Measurements from ENCODE around the gene STAC3. TPM values are rescaled to one million over a fixed set of nuclear protein-coding genes. Genes with fewer than 3 reads are reported as not detected.

Gene STAC3
- total RNA-seq, 1 experiment from 2014 or later, result 2.8 TPM

DNA sequence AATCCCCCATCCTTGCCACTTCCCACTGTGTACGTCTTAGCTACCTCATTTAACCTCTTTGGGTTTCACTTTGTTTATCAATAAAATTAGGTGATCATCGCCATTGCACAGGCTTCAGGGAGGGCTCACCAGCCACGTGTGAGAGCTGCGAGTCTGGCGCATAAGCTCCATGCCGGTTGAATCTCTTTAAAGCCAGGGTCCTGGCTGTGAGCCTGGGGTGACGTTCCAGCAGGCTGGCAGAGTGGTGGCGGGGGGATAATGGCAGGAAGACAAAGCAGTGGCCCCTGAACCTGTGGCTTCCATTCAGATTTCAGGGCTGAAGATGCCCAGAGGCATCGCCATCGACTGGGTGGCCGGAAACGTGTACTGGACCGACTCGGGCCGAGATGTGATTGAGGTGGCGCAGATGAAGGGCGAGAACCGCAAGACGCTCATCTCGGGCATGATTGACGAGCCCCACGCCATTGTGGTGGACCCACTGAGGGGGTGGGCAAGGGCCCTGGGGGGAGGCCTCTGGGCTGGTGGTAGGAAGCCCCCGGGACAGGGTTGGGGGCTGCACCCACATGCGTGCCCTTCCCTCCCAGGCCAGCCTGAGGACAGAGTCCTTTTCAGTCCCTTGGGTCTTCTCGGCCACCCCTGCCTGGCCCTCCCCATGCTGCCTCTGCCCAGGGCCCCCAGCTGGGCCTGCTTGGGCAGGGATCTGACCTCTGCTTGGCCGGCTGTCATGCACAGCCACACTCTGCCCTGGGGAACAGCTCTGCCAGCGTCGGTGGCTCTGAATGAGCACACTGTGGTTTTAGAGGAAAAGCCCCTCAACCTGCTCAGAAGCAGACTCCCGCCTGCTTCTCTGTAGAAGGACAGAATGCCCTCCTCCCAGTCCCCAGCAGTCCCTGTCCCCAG is 43.0 kb downstream of the STAC3 start:
- TF ChIP-seq CTCF (conservative IDR thresholded peaks at IDR 0.05), result no peak
- no peak overlapping the region for H3T11ph ChIP-seq (ENCODE audit: low read length)
- H4K8ac ChIP-seq (replicated peaks; ENCODE audit: insufficient read length, low read depth, low read length), result no peak overlapping the region
- no CpG with 5 or more reads among the region's 29 CpGs for WGBS (ENCODE audit: extremely low coverage, insufficient read length, low lambda C conversion rate)
- H2BK120ac ChIP-seq (ENCODE audit: low read depth, low read length, poor library complexity, severe bottlenecking), result no peak overlapping the region
- no peaks in the 10 kb centered on the region for H3K79me1 ChIP-seq (ENCODE audit: insufficient read depth, low read depth, low read length, poor library complexity, severe bottlenecking)
- H3K14ac ChIP-seq (ENCODE audit: insufficient read depth, low read length), result no peak overlapping the region
- H3K27me3 ChIP-seq (ENCODE audit: insufficient read depth, low read length), result no peaks in the 10 kb centered on the region
- Mint-ChIP-seq H3K27me3 (ENCODE audit: low read depth) (no peaks in the 10 kb centered on the region), H3K27ac (peak overlapping the region in 2 of 3 experiments; percentile 15 to 85; a peak in 1 of 7 replicates), H3K36me3 (ENCODE audit: insufficient read depth in 1 of 3, low read depth in 3 of 3) (peaks cover 40 to 80% (median 77%) of the 10 kb centered on the region in 3 experiments), H3K9me3 (no peaks in the 10 kb centered on the region), H3K4me3 (no peak overlapping the region), H3K4me1 (peaks cover 2 to 3% of the 10 kb centered on the region in 2 experiments; a peak in 2 of 4 replicates)
- H3K4me2 ChIP-seq (ENCODE audit: insufficient read depth, insufficient read length, low read length), result no peak overlapping the region
- H2BK5ac ChIP-seq (ENCODE audit: insufficient read length, low read length), result no peak overlapping the region
- H3K23ac ChIP-seq (ENCODE audit: insufficient read length, low read depth, low read length), result no peak overlapping the region
- no peaks in the 10 kb centered on the region for H3K4me1 ChIP-seq (ENCODE audit: insufficient read depth, low read length)
- H4K91ac ChIP-seq (ENCODE audit: insufficient read length, low read depth, low read length), result no peak overlapping the region
- no peak overlapping the region for H3K27ac ChIP-seq (ENCODE audit: insufficient read length, low read depth, low read length)
- H2AK5ac ChIP-seq (ENCODE audit: insufficient read length, low read length), result no peak overlapping the region
- DNase-seq, result no peak
- no peaks in the 10 kb centered on the region for H3K9me3 ChIP-seq (ENCODE audit: control insufficient read depth, low read depth, low read length)
- H2BK12ac ChIP-seq (ENCODE audit: insufficient read length, low read depth, low read length), result no peak overlapping the region
- H3K18ac ChIP-seq (ENCODE audit: insufficient read length, low read depth, low read length), result no peak overlapping the region
- H3K79me2 ChIP-seq (ENCODE audit: insufficient read depth, low read length), result no peaks in the 10 kb centered on the region
- H3K56ac ChIP-seq (ENCODE audit: insufficient read length, low read depth, low read length), result no peak overlapping the region
- no peaks in the 10 kb centered on the region for H3K23me2 ChIP-seq (ENCODE audit: insufficient read length, low read depth, low read length, poor library complexity, severe bottlenecking)
- no peak overlapping the region for H2AFZ ChIP-seq (ENCODE audit: low read length)
- H2BK15ac ChIP-seq (ENCODE audit: low read depth, low read length), result no peak overlapping the region
- no peak overlapping the region for H4K5ac ChIP-seq (ENCODE audit: insufficient read length, low read depth, low read length)
- H2BK20ac ChIP-seq (ENCODE audit: low read depth, low read length, poor library complexity, severe bottlenecking), result no peak overlapping the region
- no peak overlapping the region for H3K9ac ChIP-seq (ENCODE audit: extremely low read depth, insufficient read length, low read length)
- H3K4ac ChIP-seq (ENCODE audit: low read depth, low read length), result no peak overlapping the region
- no peaks in the 10 kb centered on the region for H4K20me1 ChIP-seq (ENCODE audit: control insufficient read depth, insufficient read depth, insufficient read length)

Data from H9 (cell line).